PFSK-1 (cell line): ENCODE data around the gene CFAP251.

Experiments used
- FOXP2 ChIP-seq: optimal IDR thresholded peaks from 2 replicates; pipeline ENCODE3; 2011; ENCODE audit warnings: borderline replicate concordance, control low read depth, inconsistent platforms; ENCODE audit not compliant: insufficient read depth; ENCODE audit errors: extremely low read length, extremely low read depth
- POLR2AphosphoS5 ChIP-seq: IDR thresholded peaks from 2 replicates; pipeline ENCODE4 v1.6.1; 2012; ENCODE audit warnings: low read depth, mild to moderate bottlenecking, control low read depth, low read length, moderate library complexity
- SIN3A ChIP-seq: IDR thresholded peaks from 2 replicates; pipeline ENCODE4 v1.6.1; 2012; ENCODE audit warnings: mild to moderate bottlenecking, low read length, moderate library complexity, borderline replicate concordance; ENCODE audit not compliant: insufficient read depth
- TAF1 ChIP-seq: IDR thresholded peaks from 2 replicates; pipeline ENCODE4 v1.6.1; 2012; ENCODE audit warnings: low read length, control low read depth, borderline replicate concordance; ENCODE audit not compliant: insufficient read depth
- TF ChIP-seq, protein P1 (sequence below), 2 experiments: IDR thresholded peaks; 2 replicates each; pipeline versions ENCODE4 v1.6.1 to v1.8.0; 2011 to 2012; ENCODE audit warnings: low read depth in 2 of 2, low read length in 2 of 2, control low read depth in 1 of 2, inconsistent platforms in 1 of 2, mild to moderate bottlenecking in 1 of 2, moderate library complexity in 1 of 2; ENCODE audit not compliant: insufficient read depth in 1 of 2

The CFAP251 gene

GRCh38 chr12:121964813-121965643, 46.6 kb downstream of the CFAP251 start:
- no peak for TF ChIP-seq POLR2AphosphoS5
- no peak for TF ChIP-seq TAF1
- no peak for TF ChIP-seq FOXP2
- TF ChIP-seq, protein P1, sequence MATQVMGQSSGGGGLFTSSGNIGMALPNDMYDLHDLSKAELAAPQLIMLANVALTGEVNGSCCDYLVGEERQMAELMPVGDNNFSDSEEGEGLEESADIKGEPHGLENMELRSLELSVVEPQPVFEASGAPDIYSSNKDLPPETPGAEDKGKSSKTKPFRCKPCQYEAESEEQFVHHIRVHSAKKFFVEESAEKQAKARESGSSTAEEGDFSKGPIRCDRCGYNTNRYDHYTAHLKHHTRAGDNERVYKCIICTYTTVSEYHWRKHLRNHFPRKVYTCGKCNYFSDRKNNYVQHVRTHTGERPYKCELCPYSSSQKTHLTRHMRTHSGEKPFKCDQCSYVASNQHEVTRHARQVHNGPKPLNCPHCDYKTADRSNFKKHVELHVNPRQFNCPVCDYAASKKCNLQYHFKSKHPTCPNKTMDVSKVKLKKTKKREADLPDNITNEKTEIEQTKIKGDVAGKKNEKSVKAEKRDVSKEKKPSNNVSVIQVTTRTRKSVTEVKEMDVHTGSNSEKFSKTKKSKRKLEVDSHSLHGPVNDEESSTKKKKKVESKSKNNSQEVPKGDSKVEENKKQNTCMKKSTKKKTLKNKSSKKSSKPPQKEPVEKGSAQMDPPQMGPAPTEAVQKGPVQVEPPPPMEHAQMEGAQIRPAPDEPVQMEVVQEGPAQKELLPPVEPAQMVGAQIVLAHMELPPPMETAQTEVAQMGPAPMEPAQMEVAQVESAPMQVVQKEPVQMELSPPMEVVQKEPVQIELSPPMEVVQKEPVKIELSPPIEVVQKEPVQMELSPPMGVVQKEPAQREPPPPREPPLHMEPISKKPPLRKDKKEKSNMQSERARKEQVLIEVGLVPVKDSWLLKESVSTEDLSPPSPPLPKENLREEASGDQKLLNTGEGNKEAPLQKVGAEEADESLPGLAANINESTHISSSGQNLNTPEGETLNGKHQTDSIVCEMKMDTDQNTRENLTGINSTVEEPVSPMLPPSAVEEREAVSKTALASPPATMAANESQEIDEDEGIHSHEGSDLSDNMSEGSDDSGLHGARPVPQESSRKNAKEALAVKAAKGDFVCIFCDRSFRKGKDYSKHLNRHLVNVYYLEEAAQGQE (IDR thresholded peaks at IDR 0.05; ENCODE audit: insufficient read depth in 1 of 2, low read depth in 2 of 2, low read length in 2 of 2) = no peak
- no peak for TF ChIP-seq SIN3A

DNA sequence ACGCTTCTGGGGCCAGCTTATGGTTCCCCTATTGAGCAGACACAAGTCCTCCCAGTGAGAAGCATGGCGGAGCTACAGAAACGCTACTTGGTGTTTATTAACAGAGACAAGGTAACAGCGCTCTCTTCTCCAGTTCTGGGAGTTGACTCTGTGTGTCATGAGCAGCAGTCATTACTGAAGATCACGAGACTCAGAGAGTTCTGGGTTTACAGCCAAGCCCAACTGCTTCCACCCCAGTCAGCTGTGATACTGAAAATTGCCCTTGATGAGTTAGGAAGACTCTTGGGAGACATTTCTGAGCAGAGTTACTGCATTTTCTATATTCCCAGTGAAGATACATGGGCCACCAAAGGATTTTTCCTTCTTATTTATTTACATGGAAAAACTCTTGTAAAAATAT, 48.6 kb downstream of the CFAP251 start:
- TF ChIP-seq TAF1 = no peak
- TF ChIP-seq SIN3A = no peak
- no peak for TF ChIP-seq POLR2AphosphoS5
- TF ChIP-seq, protein P1 (IDR thresholded peaks at IDR 0.05; ENCODE audit: insufficient read depth in 1 of 2, low read depth in 2 of 2, low read length in 2 of 2) = no peak
- no peak for TF ChIP-seq FOXP2

GRCh38 chr12:121968876-121969275, 50.5 kb downstream of the CFAP251 start:
- TF ChIP-seq FOXP2 = no peak
- TF ChIP-seq TAF1 = no peak
- TF ChIP-seq, protein P1 (IDR thresholded peaks at IDR 0.05; ENCODE audit: insufficient read depth in 1 of 2, low read depth in 2 of 2, low read length in 2 of 2) = no peak
- no peak for TF ChIP-seq POLR2AphosphoS5
- TF ChIP-seq SIN3A = no peak

GRCh38 chr12:121969726-121970125, 51.3 kb downstream of the CFAP251 start:
- TF ChIP-seq SIN3A (no peak), FOXP2 (no peak), POLR2AphosphoS5 (no peak), TAF1 (no peak)
- TF ChIP-seq, protein P1 (IDR thresholded peaks at IDR 0.05; ENCODE audit: insufficient read depth in 1 of 2, low read depth in 2 of 2, low read length in 2 of 2) = no peak
